Cardiac fibroblast (primary cell): ENCODE results near the gene CACNA2D3.
"Not testable (repeated sequence)": the region's sequence is repeated elsewhere in the genome, so short reads cannot be mapped to it uniquely, and the experiment has no call there.

Source experiments
- DNase-seq, 2 donors: peaks; one replicate each; pipeline versions ENCODE4 v3.0.0 to v3.0.0-alpha.2; 2010; ENCODE audit warnings: low read depth in 2 of 2
- H3K4me3 ChIP-seq, 2 donors: replicated peaks in 1 of 2; 1 replicate in 1 of 2; 2 replicates in 1 of 2; pipeline ENCODE4 v1.5.1; 2011; ENCODE audit warnings: low read depth in 2 of 2, low read length in 2 of 2, mild to moderate bottlenecking in 2 of 2, moderate library complexity in 1 of 2
- CTCF ChIP-seq: IDR thresholded peaks from one replicate; pipeline ENCODE4 v1.5.1; 2011; ENCODE audit warnings: low read depth, mild to moderate bottlenecking, low read length, inconsistent platforms

CACNA2D3 gene

GRCh38 chr3:54632326-54632665, 509.9 kb downstream of the CACNA2D3 start:
- H3K4me3 ChIP-seq = no peak overlapping the region
- no peak for DNase-seq
- no peak for TF ChIP-seq CTCF

GRCh38 chr3:54632834-54633233, 510.5 kb downstream of the CACNA2D3 start:
- no peak for TF ChIP-seq CTCF
- H3K4me3 ChIP-seq = no peak overlapping the region
- DNase-seq = no peak

- H3K4me3 ChIP-seq = no peak overlapping the region
- no peak for DNase-seq
- no peak for TF ChIP-seq CTCF
These were observed 511.2 kb downstream of the CACNA2D3 start for GRCh38 chr3:54633444-54634121.

GRCh38 chr3:54634122-54634469, 511.7 kb downstream of the CACNA2D3 start:
- TF ChIP-seq CTCF = no peak
- H3K4me3 ChIP-seq = no peak overlapping the region
- DNase-seq = no peak

- not testable (repeated sequence) for DNase-seq
These were observed 517.5 kb downstream of the CACNA2D3 start for GRCh38 chr3:54639790-54640372.

GRCh38 chr3:54641226-54642014, 519.1 kb downstream of the CACNA2D3 start:
- no peak overlapping the region for H3K4me3 ChIP-seq
- no peak for TF ChIP-seq CTCF
- DNase-seq = no peak

More at GRCh38 chr3:54639790-54640372, 517.5 kb downstream of the CACNA2D3 start:
- not testable (repeated sequence) for H3K4me3 ChIP-seq

- H3K4me3 ChIP-seq = no peak overlapping the region
- no peak for DNase-seq
- TF ChIP-seq CTCF = no peak
These were observed 519.8 kb downstream of the CACNA2D3 start for GRCh38 chr3:54642147-54642546.
